H1 (cell line): ENCODE data around the gene RNF39. TPM values are rescaled to one million over a fixed set of nuclear protein-coding genes. Genes with fewer than 3 reads are reported as not detected.

ENCODE experiments used
- CHD2 ChIP-seq: IDR thresholded peaks from 2 replicates; pipeline ENCODE4 v1.6.1; 2012; ENCODE audit warnings: low read length, improper control_type of control experiment
- EP300 ChIP-seq, 2 experiments: IDR thresholded peaks; 1 replicate in 1 of 2; 2 replicates in 1 of 2; pipeline ENCODE4 v1.6.1; 2011 to 2012; ENCODE audit warnings: low read depth in 2 of 2, low read length in 2 of 2, mild to moderate bottlenecking in 2 of 2, borderline replicate concordance in 1 of 2, inconsistent platforms in 1 of 2, moderate library complexity in 1 of 2
- HDAC6 ChIP-seq: IDR thresholded peaks from one replicate; pipeline ENCODE4 v1.7.1; 2012; ENCODE audit warnings: low read depth, mild to moderate bottlenecking, inconsistent platforms, low read length, moderate library complexity
- KDM1A ChIP-seq: fragments of 200-600, 300-600 bp; sonication (generic); IDR thresholded peaks from 2 replicates; pipeline ENCODE4 v1.7.1; 2016; ENCODE audit warnings: mild to moderate bottlenecking, low read length, borderline replicate concordance
- POLR2A ChIP-seq, 2 experiments: IDR thresholded peaks; 1 replicate in 1 of 2; 2 replicates in 1 of 2; pipeline ENCODE4 v1.6.1; 2011; ENCODE audit warnings: low read depth in 2 of 2, low read length in 2 of 2, mild to moderate bottlenecking in 2 of 2; ENCODE audit errors: control extremely low read depth in 1 of 2
- SP2 ChIP-seq: IDR thresholded peaks from 2 replicates; pipeline ENCODE4 v1.6.1; 2012; ENCODE audit warnings: mild to moderate bottlenecking, low read length, inconsistent platforms
- SP4 ChIP-seq: IDR thresholded peaks from 2 replicates; pipeline ENCODE4 v1.6.1; 2012; ENCODE audit warnings: low read length, inconsistent platforms
- SRF ChIP-seq: IDR thresholded peaks from 2 replicates; pipeline ENCODE4 v1.6.1; 2011; ENCODE audit warnings: mild to moderate bottlenecking, low read depth, low read length, moderate library complexity
- TCF12 ChIP-seq: IDR thresholded peaks from 2 replicates; pipeline ENCODE4 v1.6.1; 2011; ENCODE audit warnings: low read depth, mild to moderate bottlenecking, low read length
- polyA plus RNA-seq, 7 experiments: library from polyadenylated mRNA; depleted of rRNA in 3 of 7; stranded (reverse) in 5 of 7; unstranded in 2 of 7; fragments of >200 nt in 5 of 7; fragments of 200-250 nt in 2 of 7; gene quantifications; 1 replicate in 5 of 7; 2 replicates in 1 of 7; 4 replicates in 1 of 7; pipeline versions ENCODE4 v1.2.1 to v1.2.3, GENCODE V29; 2011 to 2013; ENCODE audit warnings: missing spikeins in 2 of 7, mixed read lengths in 2 of 7
- total RNA-seq: library from RNA; stranded (reverse); fragmentation: NEBNext Ultra II Directional; extraction: Animal tissue kit (Norgen Biotek cat#: 25700); gene quantifications from 2 replicates; pipeline ENCODE4 v1.2.1, GENCODE V29; 2021
- TF ChIP-seq, protein P1 (sequence below): IDR thresholded peaks from 2 replicates; pipeline ENCODE4 v1.6.1; 2011; ENCODE audit warnings: low read depth, mild to moderate bottlenecking, low read length; ENCODE audit not compliant: insufficient read depth

The RNF39 gene
- total and polyA plus RNA-seq, 2 of the 8 experiments (the other 6 are each of a cell fraction or from before 2014, with no cell fraction given): 1.4 to 2.3 TPM

DNA sequence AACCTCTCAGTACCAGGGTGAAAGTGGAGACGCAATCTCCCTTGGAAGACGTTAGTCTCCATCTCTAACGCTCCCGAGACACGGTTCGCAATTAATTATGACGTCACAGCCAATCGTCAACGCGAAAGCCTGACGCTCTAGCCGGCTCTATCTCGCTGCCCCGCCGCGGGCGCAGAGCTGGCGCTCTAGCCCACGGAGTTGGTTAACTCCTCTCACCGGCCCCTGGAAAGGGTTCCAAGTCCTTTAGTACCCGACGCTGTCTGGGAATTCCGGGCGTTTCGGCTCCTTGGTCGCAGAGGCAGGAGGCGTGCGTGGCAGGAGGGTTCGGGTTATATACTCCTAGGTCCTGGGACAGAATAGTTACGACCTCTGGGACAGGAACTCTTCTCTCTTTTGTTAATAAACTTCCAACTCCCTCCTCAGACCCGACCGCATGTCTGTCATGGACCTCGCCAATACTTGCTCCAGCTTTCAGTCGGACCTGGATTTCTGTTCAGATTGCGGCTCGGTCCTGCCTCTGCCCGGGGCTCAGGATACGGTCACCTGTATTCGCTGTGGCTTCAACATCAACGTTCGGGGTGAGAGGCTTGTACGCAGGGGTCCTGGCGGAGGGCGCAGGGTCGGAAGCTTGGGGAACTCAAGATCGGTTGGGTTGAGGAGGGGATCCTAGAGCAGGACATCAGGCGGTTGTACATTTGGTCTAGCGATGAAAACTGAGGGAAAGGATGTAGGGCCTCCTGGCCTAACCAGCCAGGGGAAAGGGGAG, 14.3 kb downstream of the RNF39 start, which contains the start of gene POLR1H (continued):
- TF ChIP-seq KDM1A (no peak), HDAC6 (no peak), POLR2A (IDR thresholded peaks at IDR 0.05; ENCODE audit: control extremely low read depth in 1 of 2, low read depth in 2 of 2, low read length in 2 of 2) (peak; percentile 96 to 98), SRF (peak; percentile 51), CHD2 (peak; percentile 51; the same call in 1 of the 2 replicates), EP300 (IDR thresholded peaks at IDR 0.05; ENCODE audit: borderline replicate concordance in 1 of 2, low read depth in 2 of 2, low read length in 2 of 2) (no peak), SP2 (peak; percentile 98), TCF12 (0 out of 2 replicates have a peak, but pooled peaks have one; percentile 47), SP4 (peak; percentile 59; the same call in 1 of the 2 replicates)
- TF ChIP-seq, protein P1, sequence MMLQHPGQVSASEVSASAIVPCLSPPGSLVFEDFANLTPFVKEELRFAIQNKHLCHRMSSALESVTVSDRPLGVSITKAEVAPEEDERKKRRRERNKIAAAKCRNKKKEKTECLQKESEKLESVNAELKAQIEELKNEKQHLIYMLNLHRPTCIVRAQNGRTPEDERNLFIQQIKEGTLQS: peak; percentile 51; the same call in 1 of the 2 replicates
